Left lobe of liver (tissue), 2 donors: Measurements from ENCODE around the gene RELCH. TPM values are rescaled to one million over a fixed set of nuclear protein-coding genes. Genes with fewer than 3 reads are reported as not detected.

ENCODE experiments used
- ATAC-seq: fragments of 200-7000 bp; cut with Tn5 transposase; one replicate; pipeline ENCODE4 v1.9.1; 2020; ENCODE audit warnings: mild to moderate bottlenecking, moderate library complexity
- DNase-seq: peaks from one replicate; pipeline ENCODE4 v3.0.0-alpha.2; 2020; ENCODE audit warnings: low spot score
- total RNA-seq: library from RNA; stranded (reverse); gene quantifications from one replicate; pipeline ENCODE4 v1.2.1, GENCODE V29; 2021
- donor health status: DM: no; HTN: no; CAD: no; lungs with moderate emphysema.
- donor health status: DM: no; HTN: yes; CAD: no.

Gene RELCH
- total RNA-seq, 1 donor from 2014 or later = 11.1 TPM

DNA sequence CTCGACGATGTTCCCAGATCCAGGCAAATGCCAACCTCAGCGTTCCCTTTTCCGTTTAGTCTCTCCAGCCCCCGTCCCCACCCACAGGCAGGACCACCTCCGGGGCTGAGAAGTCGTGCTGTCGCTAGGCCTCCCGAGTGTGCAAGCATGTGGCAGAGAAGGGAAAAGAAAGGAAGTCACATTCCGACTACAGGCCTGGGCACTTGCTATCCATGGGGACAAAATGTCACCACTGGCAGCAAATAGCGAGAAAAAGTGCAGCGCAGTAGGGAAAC lies 619 bp upstream of the RELCH start:
- DNase-seq (no peak), ATAC-seq (no peak)

DNA sequence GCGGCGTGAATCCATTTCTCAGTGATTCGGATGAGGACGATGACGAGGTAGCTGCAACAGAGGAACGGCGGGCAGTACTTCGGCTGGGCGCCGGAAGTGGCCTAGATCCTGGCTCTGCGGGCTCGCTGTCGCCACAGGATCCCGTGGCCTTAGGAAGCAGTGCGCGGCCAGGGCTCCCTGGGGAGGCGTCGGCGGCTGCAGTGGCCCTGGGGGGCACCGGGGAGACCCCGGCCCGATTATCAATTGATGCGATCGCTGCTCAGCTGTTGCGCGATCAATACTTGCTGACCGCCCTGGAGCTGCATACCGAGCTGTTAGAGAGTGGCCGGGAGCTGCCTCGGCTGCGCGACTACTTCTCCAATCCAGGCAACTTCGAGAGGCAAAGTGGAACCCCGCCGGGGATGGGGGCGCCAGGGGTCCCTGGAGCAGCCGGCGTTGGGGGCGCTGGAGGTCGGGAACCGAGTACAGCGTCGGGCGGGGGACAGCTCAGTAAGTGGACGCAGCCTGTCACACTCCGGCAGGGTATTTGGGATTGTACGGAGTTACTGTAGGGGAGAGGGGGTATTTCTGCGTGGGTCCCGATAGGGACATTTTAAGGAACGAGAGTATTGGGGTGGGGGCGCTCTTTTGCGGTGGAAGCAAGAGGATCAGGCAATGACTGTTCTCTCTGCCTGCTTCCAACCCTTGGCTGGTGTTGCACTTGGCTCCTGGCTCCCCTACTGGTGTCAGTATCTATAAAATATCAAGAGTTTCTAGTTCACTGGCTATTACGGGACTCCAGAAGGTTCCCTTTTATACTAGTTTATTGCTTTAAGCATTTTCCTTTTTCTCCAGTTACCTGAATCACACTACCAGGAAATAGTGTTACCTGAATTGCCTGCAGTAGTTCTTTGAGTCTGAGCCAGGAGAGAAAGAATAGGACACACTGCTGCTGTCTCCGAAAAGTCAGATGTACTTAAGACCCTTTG lies 772 bp downstream of the RELCH start:
- ATAC-seq (peak; percentile 31), DNase-seq (peak; percentile 47)

DNA sequence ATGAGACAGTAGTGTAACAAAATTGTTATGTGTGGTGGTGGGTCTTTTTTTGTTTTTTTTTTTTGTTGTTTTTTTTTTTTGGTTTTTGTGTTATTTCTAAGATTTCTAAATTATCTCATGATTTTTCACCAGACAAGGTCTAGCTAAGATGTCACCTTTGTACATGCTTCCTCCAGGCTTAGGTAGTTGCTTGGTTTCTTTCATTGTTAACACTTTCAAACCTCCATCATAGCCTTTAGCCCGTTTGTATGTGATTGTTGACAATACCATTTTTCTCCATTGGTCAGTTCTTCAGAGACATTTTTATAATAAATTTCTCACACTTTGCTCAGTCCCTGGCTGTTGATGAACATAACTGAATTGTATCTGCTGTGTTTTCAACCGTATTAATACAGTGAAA lies 2.2 kb downstream of the RELCH start:
- ATAC-seq (no peak), DNase-seq (no peak)

DNA sequence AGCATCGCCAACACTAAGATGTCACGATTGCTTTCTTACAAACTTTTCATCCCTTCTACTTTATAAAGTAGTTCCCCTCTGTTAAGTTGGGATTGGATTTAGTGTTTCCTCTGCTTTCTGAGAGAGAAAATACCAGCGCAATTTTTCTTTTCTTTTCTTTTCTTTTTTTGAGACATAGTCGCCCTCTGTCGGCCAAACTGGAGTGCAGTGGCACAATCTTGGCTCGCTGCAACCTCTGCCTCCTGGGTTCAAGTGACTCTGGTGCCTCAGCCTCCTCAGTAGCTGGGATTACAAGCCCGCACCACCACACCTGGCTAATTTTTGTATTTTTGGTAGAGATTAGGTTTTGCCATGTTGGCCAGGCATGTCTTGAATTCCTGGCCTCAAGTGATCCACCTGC lies 9.0 kb downstream of the RELCH start:
- DNase-seq (no peak), ATAC-seq (no peak)

DNA sequence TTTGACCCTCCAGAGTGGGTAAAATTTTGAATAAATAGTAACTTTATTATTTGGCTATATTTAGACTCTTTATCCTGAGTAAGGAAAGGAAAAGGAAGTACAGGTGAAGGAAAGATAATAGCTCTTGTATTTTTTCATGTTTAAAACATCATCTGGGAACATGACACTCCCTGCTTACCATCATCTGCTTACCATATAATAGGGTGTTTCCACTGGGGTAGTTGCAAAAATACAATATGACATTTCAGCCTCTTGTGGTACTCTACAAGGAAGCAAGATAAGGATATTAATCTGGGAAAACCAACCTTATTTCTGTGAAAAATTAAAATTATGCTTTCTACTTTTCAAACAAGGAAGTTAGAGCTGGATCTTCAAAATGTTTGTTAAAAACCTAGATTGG lies 9.9 kb downstream of the RELCH start:
- DNase-seq (no peak), ATAC-seq (no peak)

DNA sequence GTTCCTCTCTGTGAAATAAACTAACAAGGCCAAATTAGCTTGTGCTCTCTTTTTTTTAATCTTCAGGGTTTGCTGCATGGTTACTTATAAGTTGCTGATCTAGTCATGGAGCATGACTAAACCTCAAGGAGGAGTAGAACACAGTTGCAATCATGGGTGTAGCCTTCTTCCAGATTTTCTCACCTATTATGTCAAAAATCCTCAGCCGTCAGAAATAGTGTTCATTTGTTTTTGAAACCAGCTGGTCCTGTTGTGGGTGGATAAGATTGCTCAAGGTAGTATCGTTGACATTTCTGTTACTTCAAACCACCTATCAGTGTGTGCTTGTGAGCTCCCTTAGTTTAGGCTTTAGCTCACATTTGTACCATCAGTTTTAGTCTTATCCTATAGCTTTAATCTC lies 11.2 kb downstream of the RELCH start:
- DNase-seq (no peak), ATAC-seq (no peak)

DNA sequence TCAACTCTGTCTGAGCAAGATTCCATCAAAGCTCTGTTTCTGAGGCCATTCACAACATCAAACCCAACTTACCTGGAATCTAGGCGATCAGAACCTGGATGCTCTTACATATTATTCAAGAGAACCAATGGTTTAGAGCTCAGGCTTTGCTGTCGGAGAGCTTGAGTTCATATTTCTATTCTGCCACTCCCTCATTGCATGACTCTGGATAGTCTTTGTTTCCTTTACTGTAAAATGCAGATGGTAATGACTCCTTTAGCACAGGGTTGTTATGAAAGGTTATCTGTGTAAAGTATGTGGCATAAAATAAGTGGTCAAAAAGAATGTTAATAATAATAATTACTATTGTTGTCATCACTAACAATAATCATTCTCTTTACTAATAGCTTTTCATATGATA lies 12.6 kb downstream of the RELCH start:
- DNase-seq (no peak), ATAC-seq (no peak)

DNA sequence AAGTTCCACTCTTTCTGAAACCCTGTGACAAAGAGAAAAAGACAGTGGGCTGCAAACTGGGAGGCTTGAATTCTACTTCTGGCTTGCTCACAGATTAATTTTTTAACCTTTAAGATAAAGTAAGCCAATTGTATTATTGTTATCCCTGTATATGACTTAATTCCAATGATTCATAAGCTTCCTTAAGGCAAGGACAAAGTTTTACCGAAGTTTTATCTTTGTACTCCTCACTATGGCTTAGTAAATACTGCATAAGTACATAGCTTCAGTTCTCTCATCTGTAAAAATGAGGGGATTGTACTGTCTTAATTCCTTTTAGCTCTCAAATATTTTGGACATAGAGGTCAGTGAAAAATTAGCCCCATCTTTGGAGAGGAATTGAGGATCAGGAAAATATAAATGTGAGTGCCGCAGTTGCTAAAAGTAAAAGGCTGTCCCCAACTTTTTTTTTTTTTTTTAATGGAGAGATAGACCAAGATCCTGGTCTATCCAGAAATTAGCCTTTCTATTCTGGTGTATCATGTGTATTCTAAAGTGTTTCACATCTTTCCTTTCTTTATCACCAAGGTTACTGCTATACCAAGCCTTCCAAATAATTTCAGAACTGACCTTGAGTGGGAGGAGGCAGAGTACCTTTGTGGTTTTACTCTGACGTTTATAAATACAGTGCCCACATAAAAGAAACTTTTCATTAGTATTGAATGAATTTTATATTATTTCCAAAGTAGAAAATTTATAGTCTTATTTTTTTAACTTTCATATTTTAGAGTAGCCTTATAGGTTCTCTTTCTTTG lies 13.3 kb downstream of the RELCH start:
- DNase-seq = no peak
- no peak for ATAC-seq

DNA sequence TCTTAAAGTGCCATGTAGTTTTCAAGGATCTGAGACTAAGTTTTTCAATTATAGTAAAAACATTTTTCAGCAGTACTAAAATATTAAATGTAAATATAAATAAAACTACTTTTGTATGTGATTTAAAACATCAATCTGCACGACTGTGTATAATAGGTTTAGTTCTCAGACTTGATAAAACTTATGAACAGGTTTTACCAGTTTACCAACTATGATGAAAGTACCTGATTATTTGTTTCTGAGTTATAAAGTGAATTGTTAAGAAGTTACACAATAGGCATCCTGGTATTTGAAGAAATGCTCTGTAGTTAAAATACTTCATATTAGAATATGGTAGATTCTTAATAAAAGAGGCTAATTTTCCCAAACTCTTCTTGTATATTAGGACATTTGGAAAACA lies 14.8 kb downstream of the RELCH start:
- ATAC-seq = no peak
- DNase-seq = no peak

DNA sequence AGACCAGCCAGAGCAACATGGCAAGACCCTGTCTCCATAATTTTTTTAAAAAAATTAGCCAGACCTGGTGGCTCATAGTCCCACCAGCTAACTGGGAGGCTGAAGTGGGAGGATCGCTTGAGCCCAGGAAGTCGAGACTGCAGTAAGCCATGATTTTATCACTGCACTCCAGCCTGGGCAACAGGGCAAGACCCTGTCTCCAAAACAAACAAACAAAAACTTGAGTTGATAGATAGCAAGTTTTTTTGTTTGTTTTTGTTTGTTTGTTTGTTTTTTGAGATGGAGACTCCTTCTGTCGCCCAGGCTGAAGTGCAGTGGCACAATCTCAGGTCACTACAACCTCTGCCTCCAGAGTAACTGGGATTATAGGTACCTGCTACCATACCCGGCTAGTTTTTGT lies 18.8 kb downstream of the RELCH start:
- ATAC-seq (no peak), DNase-seq (no peak)

DNA sequence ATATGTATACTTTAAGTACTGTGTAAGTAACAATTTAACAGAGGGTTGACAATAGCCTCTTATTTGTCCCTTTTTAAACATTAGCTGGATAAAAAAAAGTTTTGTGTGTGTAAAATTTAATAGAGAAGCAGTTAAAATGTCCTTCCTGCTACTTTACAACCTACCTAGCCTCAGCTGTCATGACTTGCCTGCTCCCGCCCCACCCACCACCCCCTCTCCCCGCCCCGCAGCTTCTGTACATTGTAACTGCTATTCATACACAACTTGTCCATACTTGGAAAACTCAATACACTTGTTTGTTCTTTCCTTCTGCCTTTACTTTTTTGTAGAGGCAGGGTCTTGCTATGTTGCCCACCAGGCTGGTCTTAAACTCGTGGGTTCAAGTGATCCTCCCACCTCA lies 19.5 kb downstream of the RELCH start:
- DNase-seq (no peak), ATAC-seq (no peak)

DNA sequence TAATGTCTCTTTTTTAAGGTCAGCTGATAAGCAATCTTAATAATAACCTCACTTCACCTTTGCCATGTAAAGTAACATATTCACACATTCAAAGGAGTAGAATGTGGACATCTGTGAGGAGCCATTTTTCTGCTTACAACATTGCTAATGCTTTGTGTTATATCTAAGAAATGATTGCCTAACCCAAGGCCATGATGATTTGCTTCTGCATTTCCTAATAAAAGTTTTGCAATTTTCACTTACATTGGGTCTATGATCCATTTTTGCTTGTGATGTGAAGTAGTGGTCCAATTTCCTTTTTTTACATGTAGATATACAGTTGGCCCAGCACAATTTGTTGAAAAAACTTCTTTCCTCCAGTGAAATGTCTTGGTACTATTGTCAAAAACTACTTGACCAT lies 22.0 kb downstream of the RELCH start:
- DNase-seq = no peak
- ATAC-seq = no peak

DNA sequence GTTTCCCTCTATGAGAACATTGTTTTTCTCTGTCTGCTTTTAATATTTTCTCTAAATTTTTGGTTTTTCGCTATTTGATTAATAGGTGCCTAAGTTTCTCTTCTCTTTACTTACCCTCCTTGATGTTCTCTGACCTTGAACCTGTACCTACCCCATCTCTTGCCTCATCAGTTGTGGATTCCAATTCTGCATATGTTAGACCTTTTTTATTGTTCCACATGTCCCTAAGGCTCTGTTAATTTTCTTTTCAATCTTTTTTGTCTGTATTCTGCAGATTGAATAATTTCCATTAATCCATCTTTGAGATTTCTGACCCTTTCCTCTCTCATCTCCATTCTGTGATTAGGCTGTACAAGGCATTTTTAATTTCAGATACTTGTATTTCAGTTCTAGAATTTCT lies 23.1 kb downstream of the RELCH start:
- no peak for DNase-seq
- no peak for ATAC-seq

DNA sequence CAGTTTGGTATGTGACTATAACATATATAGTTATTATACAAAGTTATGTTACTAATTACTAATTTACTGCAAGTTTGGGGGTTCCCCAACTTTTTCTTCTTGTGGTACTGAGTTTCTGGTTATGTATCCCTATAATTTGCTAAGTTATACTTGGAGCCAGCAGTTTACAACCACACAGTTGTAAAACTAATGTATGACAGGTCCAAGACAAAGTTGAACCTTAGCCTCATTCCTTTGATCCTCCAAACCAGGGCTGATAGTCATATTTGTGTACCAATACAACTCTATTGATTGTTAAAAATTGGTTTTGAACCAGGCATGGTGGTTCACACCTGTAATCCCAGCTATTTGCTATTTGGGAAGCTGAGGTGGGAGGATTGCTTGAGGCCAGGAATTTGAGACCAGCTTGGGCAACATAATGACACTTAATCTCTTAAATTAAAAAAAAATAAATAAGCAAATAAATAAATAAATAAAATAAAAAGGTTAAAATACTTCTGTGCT lies 24.3 kb downstream of the RELCH start:
- ATAC-seq = peak; percentile 49
- no peak for DNase-seq

DNA sequence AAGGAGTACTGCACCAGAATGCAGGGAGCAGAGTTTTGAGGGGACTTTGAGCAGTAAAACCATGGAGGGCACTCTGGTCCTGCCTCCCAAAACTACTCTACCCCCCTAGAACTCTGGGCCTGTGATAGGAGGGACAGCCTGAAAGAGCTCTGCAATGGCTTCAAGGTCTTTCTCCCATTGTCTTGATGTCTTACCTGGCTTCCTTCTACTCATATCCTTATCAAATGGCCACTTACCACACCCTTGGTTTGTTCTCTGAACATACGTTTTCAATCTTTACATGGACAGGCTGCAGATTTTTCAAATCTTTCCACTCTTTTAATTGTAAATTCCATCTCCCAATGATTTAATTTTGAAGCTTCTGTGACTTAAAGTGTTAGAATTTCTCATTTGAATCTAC lies 27.7 kb downstream of the RELCH start:
- DNase-seq (no peak), ATAC-seq (no peak)

DNA sequence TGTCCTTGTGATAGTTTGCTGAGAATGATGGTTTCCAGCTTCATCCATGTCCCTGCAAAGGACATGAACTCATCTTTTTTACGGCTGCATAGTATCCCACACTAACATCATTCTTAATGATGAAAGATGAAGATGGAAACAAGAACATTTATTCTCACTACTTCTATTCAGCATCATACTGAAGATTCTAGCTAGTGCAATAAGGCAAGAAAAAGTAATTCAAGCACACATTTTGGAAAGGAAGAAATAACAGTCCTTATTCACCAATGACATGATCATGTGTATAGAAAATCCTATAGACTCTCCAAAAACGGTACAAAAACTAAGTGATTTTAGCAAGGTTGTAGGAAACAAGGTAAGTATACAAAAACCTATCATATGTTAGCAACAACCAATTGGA lies 37.2 kb downstream of the RELCH start:
- ATAC-seq (no peak), DNase-seq (no peak)

DNA sequence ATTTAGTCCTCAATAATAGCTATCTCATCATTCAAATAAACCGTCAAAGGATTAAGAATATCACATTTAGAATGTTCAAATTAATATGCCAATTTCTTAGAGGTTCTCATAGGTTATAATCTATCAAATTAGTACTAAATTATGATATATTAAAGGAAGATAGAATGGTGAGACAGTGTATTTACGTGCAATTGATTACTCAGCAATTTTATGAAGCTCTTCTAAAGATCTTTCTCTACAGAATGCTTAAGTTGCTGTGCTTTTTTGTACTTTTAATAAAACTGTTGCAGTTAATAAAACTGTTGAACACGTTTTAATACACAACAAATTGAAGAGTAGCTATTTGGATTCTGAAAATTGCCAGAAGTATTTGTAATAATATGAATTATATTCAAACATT lies 39.0 kb downstream of the RELCH start:
- ATAC-seq (no peak), DNase-seq (no peak)

DNA sequence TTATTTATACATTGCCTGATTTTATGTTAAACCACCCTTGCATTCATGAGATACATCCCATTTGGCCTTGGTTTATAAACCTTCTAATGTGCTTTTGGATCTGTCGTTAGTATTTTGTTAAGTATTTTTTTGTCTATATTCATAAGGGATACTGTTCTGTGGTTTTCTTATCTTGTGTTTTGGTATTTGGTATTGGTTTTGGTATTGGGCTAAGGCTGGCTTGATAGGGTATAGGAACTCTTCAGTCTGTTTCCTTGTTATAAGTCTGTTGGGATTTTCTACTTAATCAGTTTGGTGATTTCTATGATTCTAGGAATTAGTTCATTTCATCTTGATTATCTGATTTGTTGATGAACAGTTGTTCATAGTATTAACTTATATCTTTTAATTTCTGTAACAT lies 49.2 kb downstream of the RELCH start:
- ATAC-seq = no peak

DNA sequence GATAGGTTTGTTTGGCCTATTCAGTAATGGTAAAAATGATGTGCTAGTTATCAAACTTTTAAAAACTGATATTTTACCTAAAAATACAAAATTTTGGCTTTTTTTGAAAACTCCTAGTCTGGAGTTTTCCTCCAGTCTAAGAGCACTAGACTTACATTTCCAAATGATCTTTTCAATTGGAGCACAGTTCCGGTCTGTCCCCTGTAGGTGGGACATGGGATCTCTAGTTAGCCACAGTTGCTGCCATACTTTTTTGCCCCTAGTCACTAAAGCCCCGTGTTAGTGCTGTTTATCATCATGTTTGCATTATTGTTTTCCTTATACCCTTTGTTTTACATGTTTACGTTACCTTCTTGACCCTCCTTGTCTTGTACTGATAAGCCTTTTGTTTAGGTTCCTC lies 52.4 kb downstream of the RELCH start:
- DNase-seq (no peak), ATAC-seq (no peak)

More for the DNA sequence above, 49.2 kb downstream of the RELCH start:
- no peak for DNase-seq

DNA sequence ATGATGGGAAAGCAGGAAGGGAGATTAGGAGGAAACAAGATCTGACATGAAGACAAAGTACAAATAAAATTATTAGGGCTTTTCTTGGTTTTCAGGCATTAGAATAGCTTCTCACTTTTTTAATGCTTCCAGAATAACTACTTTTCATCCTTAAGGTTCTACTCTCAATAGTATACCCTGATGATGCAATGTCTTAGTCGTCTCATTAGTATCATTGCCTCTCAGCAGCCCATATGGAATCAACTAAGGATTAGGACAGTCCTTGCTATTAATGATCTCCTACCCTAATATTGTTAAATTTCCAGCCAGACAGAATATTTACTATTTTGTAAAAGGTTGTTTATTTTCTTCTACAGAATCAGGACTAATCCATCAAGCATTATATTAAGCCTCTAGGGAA lies 55.9 kb downstream of the RELCH start:
- ATAC-seq = no peak
- DNase-seq = no peak

DNA sequence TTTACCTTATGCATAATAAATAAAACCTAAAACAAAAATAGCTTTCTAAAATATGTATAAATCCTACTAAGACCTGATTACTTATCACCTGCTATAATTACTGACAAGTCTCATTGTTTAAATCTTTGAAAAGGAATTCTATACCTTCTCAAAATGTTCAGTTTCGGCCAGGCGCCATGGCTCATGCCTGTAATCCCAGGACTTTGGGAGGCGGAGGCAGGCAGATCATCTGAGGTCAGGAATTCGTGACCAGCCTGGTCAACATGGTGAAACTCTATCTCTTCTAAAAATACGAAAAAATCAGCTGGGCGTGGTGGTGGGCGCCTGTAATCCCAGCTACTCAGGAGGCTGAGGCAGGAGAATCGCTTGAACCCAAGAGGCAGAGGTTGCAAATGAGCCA lies 58.1 kb downstream of the RELCH start:
- DNase-seq (no peak), ATAC-seq (no peak)

DNA sequence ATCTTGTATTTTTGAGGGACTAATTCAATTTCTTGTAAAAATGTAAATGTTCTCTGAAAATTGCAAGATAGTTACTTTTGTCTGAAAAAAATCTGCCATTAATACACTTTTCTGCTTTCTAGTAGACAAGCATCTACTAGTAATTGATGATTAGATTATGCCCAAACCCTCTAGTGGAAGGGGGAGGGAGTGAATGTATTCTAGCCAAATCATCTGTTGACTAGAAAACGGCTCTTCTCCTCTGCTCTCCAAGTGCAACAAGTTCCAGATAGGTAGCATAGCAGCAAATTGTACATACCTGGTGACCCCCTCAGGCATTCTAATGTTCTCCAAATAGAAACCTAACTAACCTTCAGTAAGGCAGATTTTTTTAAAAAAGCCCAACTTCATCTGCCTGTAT lies 58.6 kb downstream of the RELCH start:
- DNase-seq = no peak
- ATAC-seq = no peak
